OCI-LY3 (cell line): ENCODE results near the gene CCN6.

Experiments used
- EZH2phosphoT487 ChIP-seq: fragments of 200-600 bp; shearing (Covaris generic); IDR thresholded peaks from 2 replicates; pipeline ENCODE4 v1.6.1; 2018; ENCODE audit warnings: antibody characterized with exemption, mixed run types, low read depth
- TF ChIP-seq, protein P1 (sequence below): fragments of 200-600, 300-600 bp; sonication (generic); IDR thresholded peaks from 2 replicates; pipeline ENCODE4 v1.5.1; 2014; ENCODE audit warnings: antibody characterized with exemption, low read length, low read depth

DNA sequence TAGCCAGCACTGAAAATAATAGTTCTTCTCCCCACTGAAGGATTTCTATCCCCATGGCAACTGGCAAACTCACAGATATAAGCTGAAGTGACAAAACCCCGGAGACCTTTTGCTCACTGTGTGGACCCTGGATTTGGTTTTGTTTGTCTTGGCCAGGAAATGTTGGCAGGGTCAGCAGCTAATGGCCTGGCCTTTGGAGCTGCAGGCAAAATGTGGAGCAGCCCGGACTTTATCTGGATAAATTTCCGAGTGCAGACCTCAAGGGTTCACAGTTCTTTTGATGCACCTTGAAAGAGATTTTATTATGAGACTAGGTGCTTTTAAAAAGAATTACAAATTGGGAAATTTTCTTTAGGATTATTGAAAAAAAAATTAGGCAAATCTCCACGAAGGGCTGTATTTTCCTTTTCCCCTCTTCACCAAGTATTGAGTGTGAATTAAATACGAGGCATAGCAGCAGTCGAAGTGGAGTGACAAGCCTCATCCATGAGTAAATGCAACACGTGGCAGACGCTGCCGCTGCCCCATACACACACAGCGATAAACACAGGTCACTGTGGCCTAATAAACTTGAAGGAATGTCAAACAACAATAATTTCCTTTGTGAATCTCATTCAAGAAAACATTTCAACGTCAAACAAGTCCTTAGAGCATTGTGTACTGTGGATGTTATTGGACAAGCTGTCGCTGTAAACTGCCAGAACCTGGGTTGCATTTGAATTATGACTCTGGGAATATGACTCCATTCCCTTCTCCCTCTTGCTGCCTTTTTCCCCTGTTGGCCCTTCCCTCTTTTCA, 35.1 kb upstream of the CCN6 start:
- TF ChIP-seq, protein P1, sequence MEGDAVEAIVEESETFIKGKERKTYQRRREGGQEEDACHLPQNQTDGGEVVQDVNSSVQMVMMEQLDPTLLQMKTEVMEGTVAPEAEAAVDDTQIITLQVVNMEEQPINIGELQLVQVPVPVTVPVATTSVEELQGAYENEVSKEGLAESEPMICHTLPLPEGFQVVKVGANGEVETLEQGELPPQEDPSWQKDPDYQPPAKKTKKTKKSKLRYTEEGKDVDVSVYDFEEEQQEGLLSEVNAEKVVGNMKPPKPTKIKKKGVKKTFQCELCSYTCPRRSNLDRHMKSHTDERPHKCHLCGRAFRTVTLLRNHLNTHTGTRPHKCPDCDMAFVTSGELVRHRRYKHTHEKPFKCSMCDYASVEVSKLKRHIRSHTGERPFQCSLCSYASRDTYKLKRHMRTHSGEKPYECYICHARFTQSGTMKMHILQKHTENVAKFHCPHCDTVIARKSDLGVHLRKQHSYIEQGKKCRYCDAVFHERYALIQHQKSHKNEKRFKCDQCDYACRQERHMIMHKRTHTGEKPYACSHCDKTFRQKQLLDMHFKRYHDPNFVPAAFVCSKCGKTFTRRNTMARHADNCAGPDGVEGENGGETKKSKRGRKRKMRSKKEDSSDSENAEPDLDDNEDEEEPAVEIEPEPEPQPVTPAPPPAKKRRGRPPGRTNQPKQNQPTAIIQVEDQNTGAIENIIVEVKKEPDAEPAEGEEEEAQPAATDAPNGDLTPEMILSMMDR, result no peak
- TF ChIP-seq EZH2phosphoT487, result no peak
